H9 (cell line): ENCODE data around the gene TRIM17. TPM values are rescaled to one million over a fixed set of nuclear protein-coding genes. Genes with fewer than 3 reads are reported as not detected.
A peak's percentile ranks its signal among the peaks of the same experiment; 100 is the strongest.

Source experiments
- DNase-seq: peaks from one replicate; pipeline ENCODE4 v3.0.0-alpha.2; 2017
- H2AFZ ChIP-seq: one replicate; pipeline ENCODE4 v1.6.1; 2013; ENCODE audit warnings: mild to moderate bottlenecking, low read length, control low read depth, moderate library complexity
- H2AK5ac ChIP-seq: 2 replicates; pipeline ENCODE4 v1.6.1; 2013; ENCODE audit warnings: low read length, control low read depth, mixed read lengths; ENCODE audit not compliant: insufficient read length
- H2BK120ac ChIP-seq: one replicate; pipeline ENCODE4 v1.6.1; 2013; ENCODE audit warnings: low read depth, mild to moderate bottlenecking, low read length, control low read depth, inconsistent platforms; ENCODE audit not compliant: poor library complexity, severe bottlenecking
- H2BK12ac ChIP-seq: 2 replicates; pipeline ENCODE4 v1.6.1; 2013; ENCODE audit warnings: low read length, control low read depth, mixed read lengths, low read depth; ENCODE audit not compliant: insufficient read length
- H2BK15ac ChIP-seq: 2 replicates; pipeline ENCODE4 v1.6.1; 2013; ENCODE audit warnings: low read depth, low read length, control low read depth
- H2BK20ac ChIP-seq: one replicate; pipeline ENCODE4 v1.6.1; 2013; ENCODE audit warnings: low read depth, mild to moderate bottlenecking, low read length, control low read depth, inconsistent platforms; ENCODE audit not compliant: poor library complexity, severe bottlenecking
- H2BK5ac ChIP-seq: 2 replicates; pipeline ENCODE4 v1.6.1; 2013; ENCODE audit warnings: low read length, control low read depth, mixed read lengths; ENCODE audit not compliant: insufficient read length
- H3K14ac ChIP-seq: 2 replicates; pipeline ENCODE4 v1.6.1; 2013; ENCODE audit warnings: low read length, control low read depth; ENCODE audit not compliant: insufficient read depth
- H3K18ac ChIP-seq: 2 replicates; pipeline ENCODE4 v1.6.1; 2013; ENCODE audit warnings: low read depth, mild to moderate bottlenecking, mixed read lengths, low read length, control low read depth; ENCODE audit not compliant: insufficient read length
- H3K23ac ChIP-seq: 2 replicates; pipeline ENCODE4 v1.6.1; 2013; ENCODE audit warnings: low read length, control low read depth, mixed read lengths, low read depth; ENCODE audit not compliant: insufficient read length
- H3K23me2 ChIP-seq: 2 replicates; pipeline ENCODE4 v1.6.1; 2013; ENCODE audit warnings: low read depth, mild to moderate bottlenecking, mixed read lengths, low read length, control low read depth; ENCODE audit not compliant: insufficient read length, poor library complexity, severe bottlenecking
- H3K27ac ChIP-seq: 2 replicates; pipeline ENCODE4 v1.5.1; 2013; ENCODE audit warnings: low read length, control low read depth, mixed read lengths, low read depth; ENCODE audit not compliant: insufficient read length
- H3K27me3 ChIP-seq: 2 replicates; pipeline ENCODE4 v1.6.1; 2013; ENCODE audit warnings: low read length, control low read depth, inconsistent platforms; ENCODE audit not compliant: insufficient read depth
- H3K4ac ChIP-seq: 2 replicates; pipeline ENCODE4 v1.6.1; 2013; ENCODE audit warnings: low read depth, mild to moderate bottlenecking, control low read depth, inconsistent platforms, low read length, moderate library complexity
- H3K4me1 ChIP-seq: 2 replicates; pipeline ENCODE4 v1.6.1; 2013; ENCODE audit warnings: low read length, control low read depth, inconsistent platforms; ENCODE audit not compliant: insufficient read depth
- H3K4me2 ChIP-seq: 2 replicates; pipeline ENCODE4 v1.6.1; 2013; ENCODE audit warnings: low read length, control low read depth, mixed read lengths; ENCODE audit not compliant: insufficient read length, insufficient read depth
- H3K56ac ChIP-seq: 2 replicates; pipeline ENCODE4 v1.6.1; 2013; ENCODE audit warnings: low read depth, mild to moderate bottlenecking, mixed read lengths, low read length, control low read depth; ENCODE audit not compliant: insufficient read length
- H3K79me1 ChIP-seq: 2 replicates; pipeline ENCODE4 v1.6.1; 2013; ENCODE audit warnings: low read depth, mild to moderate bottlenecking, moderate library complexity, low read length, control low read depth, inconsistent platforms; ENCODE audit not compliant: insufficient read depth, poor library complexity, severe bottlenecking
- H3K79me2 ChIP-seq: 2 replicates; pipeline ENCODE4 v1.6.1; 2013; ENCODE audit warnings: low read length, control low read depth, inconsistent platforms; ENCODE audit not compliant: insufficient read depth
- H3K9ac ChIP-seq: 2 replicates; pipeline ENCODE4 v1.6.1; 2013; ENCODE audit warnings: low read length, control low read depth, mixed read lengths; ENCODE audit not compliant: insufficient read length; ENCODE audit errors: extremely low read depth
- H3K9me3 ChIP-seq: one replicate; pipeline ENCODE4 v1.6.1; 2013; ENCODE audit warnings: low read depth, low read length, inconsistent platforms; ENCODE audit not compliant: control insufficient read depth
- H3T11ph ChIP-seq: one replicate; pipeline ENCODE4 v1.6.1; 2013; ENCODE audit warnings: mild to moderate bottlenecking, low read length, control low read depth, inconsistent platforms
- H4K20me1 ChIP-seq: one replicate; pipeline ENCODE4 v1.6.1; 2013; ENCODE audit not compliant: control insufficient read depth, insufficient read length, insufficient read depth
- H4K5ac ChIP-seq: 2 replicates; pipeline ENCODE4 v1.6.1; 2013; ENCODE audit warnings: low read depth, mild to moderate bottlenecking, mixed read lengths, low read length, control low read depth; ENCODE audit not compliant: insufficient read length
- H4K8ac ChIP-seq: replicated peaks from 2 replicates; pipeline ENCODE4 v1.6.1; 2013; ENCODE audit warnings: low read length, control low read depth, mixed read lengths, low read depth; ENCODE audit not compliant: insufficient read length
- H4K91ac ChIP-seq: 2 replicates; pipeline ENCODE4 v1.6.1; 2013; ENCODE audit warnings: low read depth, mild to moderate bottlenecking, moderate library complexity, mixed read lengths, low read length, control low read depth; ENCODE audit not compliant: insufficient read length
- H3K27ac Mint-ChIP-seq, 3 experiments: 2 replicates in 2 of 3; 3 replicates in 1 of 3; pipeline ENCODE4 v1.8.0; 2020 to 2021; ENCODE audit warnings: mixed read lengths in 3 of 3, mild to moderate bottlenecking in 1 of 3, moderate library complexity in 1 of 3
- H3K27me3 Mint-ChIP-seq: 2 replicates; pipeline ENCODE4 v1.8.0; 2021; ENCODE audit warnings: low read depth, mild to moderate bottlenecking, moderate library complexity, mixed read lengths
- H3K36me3 Mint-ChIP-seq, 3 experiments: 2 replicates in 2 of 3; 3 replicates in 1 of 3; pipeline ENCODE4 v1.8.0; 2020 to 2021; ENCODE audit warnings: low read depth in 3 of 3, mixed read lengths in 3 of 3; ENCODE audit not compliant: insufficient read depth in 1 of 3
- H3K4me1 Mint-ChIP-seq, 2 experiments: 2 replicates each; pipeline ENCODE4 v1.8.0; 2020; ENCODE audit warnings: mixed read lengths in 2 of 2
- H3K4me3 Mint-ChIP-seq, 2 experiments: 2 replicates in 1 of 2; 3 replicates in 1 of 2; pipeline ENCODE4 v1.8.0; 2020 to 2021; ENCODE audit warnings: mild to moderate bottlenecking in 2 of 2, mixed read lengths in 2 of 2, moderate library complexity in 1 of 2
- H3K9me3 Mint-ChIP-seq, 2 experiments: 2 replicates in 1 of 2; 3 replicates in 1 of 2; pipeline ENCODE4 v1.8.0; 2020; ENCODE audit warnings: mild to moderate bottlenecking in 2 of 2, mixed read lengths in 2 of 2, moderate library complexity in 1 of 2
- WGBS: extraction: QIAGEN DNeasy Blood & Tissue Kit; methylation state at CpG from one replicate; pipeline ENCODE4 v1.1.7; 2013; ENCODE audit warnings: missing lambda C conversion rate, low lambda C conversion rate, mixed read lengths; ENCODE audit not compliant: insufficient read length; ENCODE audit errors: extremely low coverage; 5-methylcytosine and 5-hydroxymethylcytosine counted together
- total RNA-seq: library from RNA; stranded (reverse); gene quantifications from 2 replicates; pipeline ENCODE4 v1.2.1, GENCODE V29; 2021
- TF ChIP-seq, protein P1 (sequence below): fragments of 200-600 bp; sonication (generic); conservative IDR thresholded peaks from 3 replicates; pipeline ENCODE4 v1.8.0; 2021; ENCODE audit warnings: antibody characterized with exemption, mild to moderate bottlenecking

The TRIM17 gene
- total RNA-seq, 1 experiment from 2014 or later: 2.8 TPM

DNA sequence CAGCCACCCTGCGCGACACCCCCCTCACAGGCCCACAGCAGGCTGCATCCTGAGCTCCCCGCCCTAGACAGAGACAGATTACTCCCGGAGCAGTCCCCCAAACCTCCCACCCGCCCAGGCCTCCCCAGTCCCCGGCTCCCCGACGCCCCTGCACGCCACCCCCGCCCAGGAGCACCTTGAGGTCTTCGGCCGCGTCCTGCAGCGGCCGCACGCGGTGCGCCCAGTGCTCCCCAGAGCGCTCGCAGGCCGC lies 10.8 kb downstream of the TRIM17 start:
- H3K27ac ChIP-seq: no peak overlapping the region
- no peak overlapping the region for H3K18ac ChIP-seq
- H3K79me2 ChIP-seq: peaks cover 23% of the 10 kb centered on the region

More for the DNA sequence above, 10.8 kb downstream of the TRIM17 start:
- H3K27me3 Mint-ChIP-seq: no peaks in the 10 kb centered on the region; the same call in 1 of the 2 replicates
- no peaks in the 10 kb centered on the region for H3K27me3 ChIP-seq
- H2BK120ac ChIP-seq: no peak overlapping the region
- H3K36me3 Mint-ChIP-seq: peaks cover 26 to 41% (median 39%) of the 10 kb centered on the region in 3 experiments
- no peak overlapping the region for H3K56ac ChIP-seq
- DNase-seq: peak; percentile 25
- H3K27ac Mint-ChIP-seq: peak overlapping the region in 2 of 3 experiments; percentile 97 to 98; a peak in 4 of 7 replicates
- WGBS: no CpG with 5 or more reads among the region's 21 CpGs
- H3K23ac ChIP-seq: no peak overlapping the region
- peaks cover 16% of the 10 kb centered on the region for H3K79me1 ChIP-seq
- peak overlapping the region; percentile 67 for H3K9ac ChIP-seq
- H2AFZ ChIP-seq: no peak overlapping the region
- H4K91ac ChIP-seq: no peak overlapping the region
- H2BK15ac ChIP-seq: no peak overlapping the region
- H3K4me1 ChIP-seq: 0 out of 2 replicates have a peak, but pooled peaks cover 5% of the 10 kb centered on the region
- H4K8ac ChIP-seq: no peak overlapping the region
- no peak overlapping the region for H2BK12ac ChIP-seq
- peak overlapping the region; percentile 92 to 99 for H3K4me3 Mint-ChIP-seq
- peak overlapping the region; percentile 94 for H3K4me2 ChIP-seq
- H3K9me3 Mint-ChIP-seq: no peaks in the 10 kb centered on the region
- no peak overlapping the region for H3K4ac ChIP-seq
- H3K4me1 Mint-ChIP-seq: peaks cover 17 to 32% of the 10 kb centered on the region in 2 experiments
- no peak overlapping the region for H3K14ac ChIP-seq
- H2BK20ac ChIP-seq: no peak overlapping the region
- no peak overlapping the region for H3T11ph ChIP-seq
- no peak overlapping the region for H2BK5ac ChIP-seq
- H2AK5ac ChIP-seq: no peak overlapping the region
- H3K23me2 ChIP-seq: peaks cover 15% of the 10 kb centered on the region
- no peaks in the 10 kb centered on the region for H3K9me3 ChIP-seq
- TF ChIP-seq, protein P1, sequence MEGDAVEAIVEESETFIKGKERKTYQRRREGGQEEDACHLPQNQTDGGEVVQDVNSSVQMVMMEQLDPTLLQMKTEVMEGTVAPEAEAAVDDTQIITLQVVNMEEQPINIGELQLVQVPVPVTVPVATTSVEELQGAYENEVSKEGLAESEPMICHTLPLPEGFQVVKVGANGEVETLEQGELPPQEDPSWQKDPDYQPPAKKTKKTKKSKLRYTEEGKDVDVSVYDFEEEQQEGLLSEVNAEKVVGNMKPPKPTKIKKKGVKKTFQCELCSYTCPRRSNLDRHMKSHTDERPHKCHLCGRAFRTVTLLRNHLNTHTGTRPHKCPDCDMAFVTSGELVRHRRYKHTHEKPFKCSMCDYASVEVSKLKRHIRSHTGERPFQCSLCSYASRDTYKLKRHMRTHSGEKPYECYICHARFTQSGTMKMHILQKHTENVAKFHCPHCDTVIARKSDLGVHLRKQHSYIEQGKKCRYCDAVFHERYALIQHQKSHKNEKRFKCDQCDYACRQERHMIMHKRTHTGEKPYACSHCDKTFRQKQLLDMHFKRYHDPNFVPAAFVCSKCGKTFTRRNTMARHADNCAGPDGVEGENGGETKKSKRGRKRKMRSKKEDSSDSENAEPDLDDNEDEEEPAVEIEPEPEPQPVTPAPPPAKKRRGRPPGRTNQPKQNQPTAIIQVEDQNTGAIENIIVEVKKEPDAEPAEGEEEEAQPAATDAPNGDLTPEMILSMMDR: no peak
- peaks cover 2% of the 10 kb centered on the region for H4K20me1 ChIP-seq
- no peak overlapping the region for H4K5ac ChIP-seq
